IMR-90 (cell line): ENCODE measurements around the gene RALGPS1. TPM values are rescaled to one million over a fixed set of nuclear protein-coding genes. Genes with fewer than 3 reads are reported as not detected.

Source experiments
- ATAC-seq: fragments of 200-7000 bp; cut with Tn5 transposase; 2 replicates; pipeline ENCODE4 v1.9.1; 2020; ENCODE audit warnings: low read depth, mild to moderate bottlenecking, moderate library complexity
- BruUV-seq: library from RNA; stranded (reverse); fragments of 400-500 nt; replicated peaks from 2 replicates; lab custom pipeline; 2021; lab: Mats Ljungman, UMichigan
- CTCF ChIA-PET: fragments of 300-600 bp; formaldehyde crosslinking; extraction: SDS; loops from one replicate; lab custom pipeline; 2021; ENCODE audit warnings: antibody characterized with exemption; lab: Yijun Ruan, JAX
- POLR2A ChIA-PET: fragments of 300-600 bp; sonication (Branson Sonifier 250); formaldehyde crosslinking; loops from one replicate; lab custom pipeline; 2022; ENCODE audit warnings: antibody characterized with exemption; ENCODE audit not compliant: unreplicated experiment; lab: Charles Lee
- DNase-seq: peaks from one replicate; pipeline ENCODE4 v3.0.0; 2013
- H2AFZ ChIP-seq: replicated peaks from 2 replicates; pipeline ENCODE3; 2013; ENCODE audit warnings: low read length, mild to moderate bottlenecking; ENCODE audit not compliant: poor library complexity
- H2AK5ac ChIP-seq: 2 replicates; pipeline ENCODE4 v1.6.1; 2013; ENCODE audit warnings: low read depth, low read length, inconsistent platforms
- H2AK9ac ChIP-seq: replicated peaks from 2 replicates; pipeline ENCODE3; 2013; ENCODE audit warnings: mild to moderate bottlenecking, low read depth, low read length, moderate library complexity; ENCODE audit not compliant: poor library complexity
- H2BK120ac ChIP-seq: 2 replicates; pipeline ENCODE4 v1.6.1; 2013; ENCODE audit warnings: low read depth, low read length, inconsistent platforms
- H2BK15ac ChIP-seq: 3 replicates; pipeline ENCODE4 v1.6.1; 2013; ENCODE audit warnings: low read depth, low read length, inconsistent platforms
- H2BK20ac ChIP-seq: 2 replicates; pipeline ENCODE4 v1.6.1; 2013; ENCODE audit warnings: low read depth, mild to moderate bottlenecking, inconsistent platforms, low read length, moderate library complexity
- H2BK5ac ChIP-seq: 2 replicates; pipeline ENCODE4 v1.6.1; 2013; ENCODE audit warnings: mild to moderate bottlenecking, low read depth, low read length, inconsistent platforms; ENCODE audit not compliant: poor library complexity, severe bottlenecking
- H3K14ac ChIP-seq: replicated peaks from 2 replicates; pipeline ENCODE4 v1.6.1; 2013; ENCODE audit warnings: low read depth, low read length, inconsistent platforms
- H3K18ac ChIP-seq: 2 replicates; pipeline ENCODE4 v1.6.1; 2013; ENCODE audit warnings: low read depth, low read length, control low read depth
- H3K23ac ChIP-seq: 2 replicates; pipeline ENCODE4 v1.6.1; 2013; ENCODE audit warnings: low read depth, low read length, inconsistent platforms
- H3K27ac ChIP-seq: 2 replicates; pipeline ENCODE4 v1.5.1; 2013; ENCODE audit warnings: mild to moderate bottlenecking, control low read depth, low read length; ENCODE audit not compliant: insufficient read depth
- H3K27me3 ChIP-seq: 2 replicates; pipeline ENCODE4 v1.6.1; 2013; ENCODE audit warnings: low read length; ENCODE audit not compliant: control insufficient read depth, insufficient read depth
- H3K36me3 ChIP-seq: 2 replicates; pipeline ENCODE4 v1.6.1; 2013; ENCODE audit warnings: low read length, mixed read lengths; ENCODE audit not compliant: control insufficient read depth, insufficient read depth
- H3K4ac ChIP-seq: 2 replicates; pipeline ENCODE4 v1.6.1; 2013; ENCODE audit warnings: low read depth, low read length, inconsistent platforms
- H3K4me1 ChIP-seq: 2 replicates; pipeline ENCODE4 v1.6.1; 2013; ENCODE audit warnings: low read length, mixed read lengths; ENCODE audit not compliant: control insufficient read depth, insufficient read depth
- H3K4me2 ChIP-seq: 2 replicates; pipeline ENCODE4 v1.6.1; 2013; ENCODE audit warnings: low read depth, mild to moderate bottlenecking, control low read depth, low read length, moderate library complexity
- H3K4me3 ChIP-seq: 2 replicates; pipeline ENCODE4 v1.5.1; 2013; ENCODE audit warnings: low read depth, mild to moderate bottlenecking, control low read depth, low read length, moderate library complexity; ENCODE audit not compliant: insufficient read depth
- H3K56ac ChIP-seq: 2 replicates; pipeline ENCODE4 v1.6.1; 2013; ENCODE audit warnings: low read length, inconsistent platforms; ENCODE audit not compliant: insufficient read depth; ENCODE audit errors: extremely low read depth
- H3K79me1 ChIP-seq, 2 experiments: 2 replicates each; pipeline ENCODE4 v1.6.1; 2013; ENCODE audit warnings: low read length in 2 of 2, inconsistent platforms in 1 of 2, low read depth in 1 of 2
- H3K9ac ChIP-seq: 2 replicates; pipeline ENCODE4 v1.6.1; 2013; ENCODE audit warnings: low read depth, low read length, control low read depth
- H3K9me1 ChIP-seq: 2 replicates; pipeline ENCODE4 v1.6.1; 2013; ENCODE audit warnings: low read length, inconsistent platforms; ENCODE audit not compliant: insufficient read depth
- H3K9me3 ChIP-seq: 2 replicates; pipeline ENCODE4 v1.6.1; 2013; ENCODE audit warnings: low read length; ENCODE audit not compliant: control insufficient read depth, insufficient read depth
- H4K20me1 ChIP-seq: 2 replicates; pipeline ENCODE4 v1.6.1; 2013; ENCODE audit warnings: low read length, inconsistent platforms; ENCODE audit not compliant: insufficient read depth
- H4K5ac ChIP-seq: 2 replicates; pipeline ENCODE4 v1.6.1; 2013; ENCODE audit warnings: mild to moderate bottlenecking, low read depth, low read length, control low read depth
- H4K8ac ChIP-seq, 2 experiments: 2 replicates each; pipeline ENCODE4 v1.6.1; 2013; ENCODE audit warnings: low read depth in 2 of 2, low read length in 2 of 2, control low read depth in 1 of 2, inconsistent platforms in 1 of 2
- H4K91ac ChIP-seq: 2 replicates; pipeline ENCODE4 v1.6.1; 2013; ENCODE audit warnings: low read depth, low read length, inconsistent platforms; ENCODE audit not compliant: insufficient read depth
- BHLHE40 ChIP-seq: fragments of 150-350 bp; IDR thresholded peaks from 2 replicates; pipeline ENCODE4 v1.6.1; 2016; ENCODE audit warnings: mild to moderate bottlenecking, low read depth, low read length
- CEBPB ChIP-seq: IDR thresholded peaks from 2 replicates; pipeline ENCODE4 v1.6.1; 2012; ENCODE audit warnings: low read depth, low read length, improper control_type of control experiment
- FOS ChIP-seq: fragments of 150-350 bp; IDR thresholded peaks from 2 replicates; pipeline ENCODE4 v1.6.1; 2016; ENCODE audit warnings: low read depth, low read length
- MAFK ChIP-seq: IDR thresholded peaks from 2 replicates; pipeline ENCODE4 v1.6.1; 2012; ENCODE audit warnings: low read depth, low read length, improper control_type of control experiment
- NFE2L2 ChIP-seq: fragments of 150-350 bp; IDR thresholded peaks from 2 replicates; pipeline ENCODE4 v1.6.1; 2016; ENCODE audit warnings: low read depth, mild to moderate bottlenecking, low read length
- POLR2A ChIP-seq: IDR thresholded peaks from 2 replicates; pipeline ENCODE4 v1.6.1; 2012; ENCODE audit warnings: mild to moderate bottlenecking, low read depth, low read length
- RCOR1 ChIP-seq: IDR thresholded peaks from 2 replicates; pipeline ENCODE4 v1.6.1; 2012; ENCODE audit warnings: mild to moderate bottlenecking, low read length, improper control_type of control experiment; ENCODE audit not compliant: insufficient replicate concordance
- RFX5 ChIP-seq: IDR thresholded peaks from 2 replicates; pipeline ENCODE4 v1.8.0; 2012; ENCODE audit warnings: low read depth, mild to moderate bottlenecking, low read length, moderate library complexity
- WGBS, 2 experiments: methylation state at CpG; one replicate each; pipeline versions ENCODE4 v1.1.5 to v1.1.7; 2013; ENCODE audit warnings: missing lambda C conversion rate in 2 of 2; ENCODE audit not compliant: insufficient read length in 1 of 2; ENCODE audit errors: extremely low coverage in 2 of 2; 5-methylcytosine and 5-hydroxymethylcytosine counted together
- dilution Hi-C: fragments of 300-500 bp; cut with HindIII; formaldehyde crosslinking; loops from one replicate; pipeline ENCODE4 v1.14.3; 2018; ENCODE audit warnings: low sequenced_read_pairs; ENCODE audit not compliant: unreplicated experiment
- in situ Hi-C: fragments of 300-500 bp; cut with MboI; formaldehyde crosslinking; loops from 3 replicates; pipeline ENCODE4 v1.14.3; 2019; ENCODE audit warnings: low sequenced_read_pairs, inconsistent platforms, mixed read lengths
- intact Hi-C: fragments of 100-400 bp; cut with micrococcal nuclease; formaldehyde crosslinking; loops from 2 replicates; pipeline ENCODE4 v1.10.0; 2022
- polyA plus RNA-seq, 3 experiments: library from polyadenylated mRNA; depleted of rRNA; stranded (reverse); fragments of >200 nt; gene quantifications; 2 replicates each; pipeline ENCODE4 v1.2.3, GENCODE V29; 2012; ENCODE audit warnings: low replicate concordance in 1 of 3
- total RNA-seq: library from RNA; depleted of rRNA; stranded (reverse); fragments of >200 nt; gene quantifications from 2 replicates; pipeline ENCODE4 v1.2.3, GENCODE V29; 2012
- TF ChIP-seq, protein P1 (sequence below): conservative IDR thresholded peaks from 2 replicates; pipeline ENCODE4 v1.5.1; 2012; ENCODE audit warnings: mild to moderate bottlenecking, low read depth, low read length, improper control_type of control experiment
- TF ChIP-seq, protein P2 (sequence below): fragments of 150-350 bp; IDR thresholded peaks from 2 replicates; pipeline ENCODE4 v1.6.1; 2017; ENCODE audit warnings: mild to moderate bottlenecking, antibody characterized with exemption, low read length, low read depth
- TF ChIP-seq, protein P3 (sequence below): fragments of 150-350 bp; IDR thresholded peaks from 2 replicates; pipeline ENCODE4 v1.6.1; 2016; ENCODE audit warnings: low read depth, mild to moderate bottlenecking, low read length, moderate library complexity, borderline replicate concordance

The RALGPS1 gene
- total and polyA plus RNA-seq, 2 of the 4 experiments (the other 2 are of a cell fraction), result 0.90 to 2.8 TPM

DNA sequence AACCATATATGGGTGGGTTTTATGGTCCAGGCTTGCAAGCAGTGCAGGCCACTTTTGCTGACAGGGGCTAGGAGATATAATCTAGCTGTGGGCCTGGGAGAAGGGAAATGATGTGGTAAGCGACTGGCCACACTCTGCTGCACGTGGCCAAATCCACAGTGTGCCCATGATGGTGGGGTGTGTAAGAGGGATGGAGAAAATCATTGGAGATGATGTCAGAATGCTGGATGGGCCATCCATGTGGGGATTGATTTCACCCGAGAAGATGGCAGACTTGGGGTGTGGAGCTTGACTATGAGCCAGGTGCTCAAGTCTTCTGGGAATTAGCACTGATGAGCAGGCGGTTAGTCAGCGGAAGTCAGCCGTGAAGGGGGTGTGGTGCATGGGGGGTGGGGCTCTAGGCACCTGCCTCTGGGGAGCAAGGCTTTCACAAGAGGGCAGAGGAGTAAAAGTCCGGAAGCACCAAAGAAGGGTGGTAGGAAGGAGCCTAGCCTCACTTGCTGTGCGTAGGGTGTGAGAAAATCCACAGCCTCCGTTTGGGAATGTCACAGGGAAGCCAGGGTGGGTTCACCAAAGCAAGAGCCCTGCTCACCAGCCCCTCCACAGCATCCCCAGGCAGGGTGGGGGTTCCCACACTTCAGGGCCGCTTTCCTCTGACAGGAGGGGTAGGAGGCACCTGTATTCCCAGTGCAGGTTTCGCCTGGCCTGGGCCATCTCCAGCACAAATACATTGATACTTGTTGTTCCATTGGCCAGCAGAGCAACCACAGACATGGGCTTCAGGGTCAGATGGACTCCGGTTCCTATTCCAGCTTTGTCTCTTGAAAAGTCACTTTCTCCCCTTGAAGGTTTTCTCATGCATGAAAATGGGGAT lies 252.3 kb downstream of the RALGPS1 start:
- ChIA-PET POLR2A (no interaction called here), CTCF (interaction anchor here (0.7 kb wide), 1 partner anchor 48 kb away, joined by 3 read pairs; no protein-coding TSS in a partner anchor)
- 0 out of 2 replicates have a peak overlapping the region, but pooled peaks have one; percentile 22 for H3K4ac ChIP-seq
- H4K91ac ChIP-seq, result no peak overlapping the region
- H2BK5ac ChIP-seq, result no peak overlapping the region
- H3K9ac ChIP-seq, result no peak overlapping the region
- H3K36me3 ChIP-seq, result no peaks in the 10 kb centered on the region
- no peak for TF ChIP-seq BHLHE40
- TF ChIP-seq RCOR1, result no peak
- TF ChIP-seq, protein P1, sequence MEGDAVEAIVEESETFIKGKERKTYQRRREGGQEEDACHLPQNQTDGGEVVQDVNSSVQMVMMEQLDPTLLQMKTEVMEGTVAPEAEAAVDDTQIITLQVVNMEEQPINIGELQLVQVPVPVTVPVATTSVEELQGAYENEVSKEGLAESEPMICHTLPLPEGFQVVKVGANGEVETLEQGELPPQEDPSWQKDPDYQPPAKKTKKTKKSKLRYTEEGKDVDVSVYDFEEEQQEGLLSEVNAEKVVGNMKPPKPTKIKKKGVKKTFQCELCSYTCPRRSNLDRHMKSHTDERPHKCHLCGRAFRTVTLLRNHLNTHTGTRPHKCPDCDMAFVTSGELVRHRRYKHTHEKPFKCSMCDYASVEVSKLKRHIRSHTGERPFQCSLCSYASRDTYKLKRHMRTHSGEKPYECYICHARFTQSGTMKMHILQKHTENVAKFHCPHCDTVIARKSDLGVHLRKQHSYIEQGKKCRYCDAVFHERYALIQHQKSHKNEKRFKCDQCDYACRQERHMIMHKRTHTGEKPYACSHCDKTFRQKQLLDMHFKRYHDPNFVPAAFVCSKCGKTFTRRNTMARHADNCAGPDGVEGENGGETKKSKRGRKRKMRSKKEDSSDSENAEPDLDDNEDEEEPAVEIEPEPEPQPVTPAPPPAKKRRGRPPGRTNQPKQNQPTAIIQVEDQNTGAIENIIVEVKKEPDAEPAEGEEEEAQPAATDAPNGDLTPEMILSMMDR, result no peak
- TF ChIP-seq RFX5, result no peak
- TF ChIP-seq, protein P2, sequence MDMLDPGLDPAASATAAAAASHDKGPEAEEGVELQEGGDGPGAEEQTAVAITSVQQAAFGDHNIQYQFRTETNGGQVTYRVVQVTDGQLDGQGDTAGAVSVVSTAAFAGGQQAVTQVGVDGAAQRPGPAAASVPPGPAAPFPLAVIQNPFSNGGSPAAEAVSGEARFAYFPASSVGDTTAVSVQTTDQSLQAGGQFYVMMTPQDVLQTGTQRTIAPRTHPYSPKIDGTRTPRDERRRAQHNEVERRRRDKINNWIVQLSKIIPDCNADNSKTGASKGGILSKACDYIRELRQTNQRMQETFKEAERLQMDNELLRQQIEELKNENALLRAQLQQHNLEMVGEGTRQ, result no peak
- TF ChIP-seq MAFK, result no peak
- TF ChIP-seq, protein P3, sequence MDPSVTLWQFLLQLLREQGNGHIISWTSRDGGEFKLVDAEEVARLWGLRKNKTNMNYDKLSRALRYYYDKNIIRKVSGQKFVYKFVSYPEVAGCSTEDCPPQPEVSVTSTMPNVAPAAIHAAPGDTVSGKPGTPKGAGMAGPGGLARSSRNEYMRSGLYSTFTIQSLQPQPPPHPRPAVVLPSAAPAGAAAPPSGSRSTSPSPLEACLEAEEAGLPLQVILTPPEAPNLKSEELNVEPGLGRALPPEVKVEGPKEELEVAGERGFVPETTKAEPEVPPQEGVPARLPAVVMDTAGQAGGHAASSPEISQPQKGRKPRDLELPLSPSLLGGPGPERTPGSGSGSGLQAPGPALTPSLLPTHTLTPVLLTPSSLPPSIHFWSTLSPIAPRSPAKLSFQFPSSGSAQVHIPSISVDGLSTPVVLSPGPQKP, result no peak
- TF ChIP-seq POLR2A, result no peak
- TF ChIP-seq NFE2L2, result no peak
- no peak for TF ChIP-seq FOS
- no peak for TF ChIP-seq CEBPB
- H3K56ac ChIP-seq, result no peak overlapping the region
- no peak overlapping the region for H3K4me3 ChIP-seq
- H3K14ac ChIP-seq, result no peak overlapping the region
- intact Hi-C loops, result no loop called here
- dilution Hi-C loops, result no loop called here
- no peaks in the 10 kb centered on the region for H3K79me1 ChIP-seq
- no TSS peak for BruUV-seq
- H2BK15ac ChIP-seq, result no peak overlapping the region
- H2BK20ac ChIP-seq, result no peak overlapping the region
- in situ Hi-C loops, result no loop called here
- H3K27me3 ChIP-seq, result no peaks in the 10 kb centered on the region
- 93% methylated on average over 3 of the region's 12 CpGs; no CpG with 5 or more reads in 1 of the 2 experiments for WGBS, 2 experiments
- H2AFZ ChIP-seq, result no peak overlapping the region
- H3K23ac ChIP-seq, result no peak overlapping the region
- H3K18ac ChIP-seq, result no peak overlapping the region
- no peak overlapping the region for H2AK5ac ChIP-seq
- peak overlapping the region; percentile 38 for H2AK9ac ChIP-seq
- peaks cover 12% of the 10 kb centered on the region for H3K9me1 ChIP-seq
- no peak overlapping the region for H3K4me2 ChIP-seq
- peak; percentile 36 for DNase-seq
- H4K20me1 ChIP-seq, result no peaks in the 10 kb centered on the region
- no peak overlapping the region for H4K8ac ChIP-seq
- ATAC-seq, result no peak
- H3K27ac ChIP-seq, result no peak overlapping the region
- no peak overlapping the region for H2BK120ac ChIP-seq
- H3K4me1 ChIP-seq, result peaks cover 6% of the 10 kb centered on the region
- H4K5ac ChIP-seq, result no peak overlapping the region
- no peaks in the 10 kb centered on the region for H3K9me3 ChIP-seq
